NCI-H128 (cell line): ENCODE measurements around the gene EVL.
"Not testable (repeated sequence)": the region's sequence is repeated elsewhere in the genome, so short reads cannot be mapped to it uniquely, and the experiment has no call there.

ENCODE experiments used
- DNase-seq: peaks from one replicate; lab custom pipeline; 2025; ENCODE audit not compliant: unreplicated experiment; lab: John Stamatoyannopoulos, UW

Gene EVL

DNA sequence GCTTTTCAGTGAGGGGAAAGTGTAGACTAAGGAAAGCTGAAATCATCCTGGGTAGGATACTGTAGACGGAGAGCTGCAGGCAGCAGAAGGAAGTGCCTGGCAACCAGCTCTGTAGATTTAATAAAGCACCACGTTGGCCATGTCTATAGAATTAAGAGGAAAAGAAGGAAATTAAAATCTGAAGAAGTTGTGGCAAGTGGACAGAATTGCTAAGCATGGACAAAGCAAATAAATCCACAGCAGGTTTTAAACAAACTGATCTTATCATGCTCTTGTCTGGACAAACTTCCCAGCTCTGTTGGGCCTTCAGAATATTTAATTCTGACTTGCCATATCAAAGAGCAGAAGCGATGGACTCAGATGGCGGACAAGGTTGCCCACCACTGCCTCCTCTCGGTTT is 27.2 kb upstream of the EVL start:
- no peak for DNase-seq

- DNase-seq, result no peak
These were observed 25.3 kb upstream of the EVL start for GRCh38 chr14:100039903-100040302.

- DNase-seq, result no peak
These were observed 24.0 kb upstream of the EVL start for GRCh38 chr14:100041271-100041670.

GRCh38 chr14:100042286-100042685 is 22.9 kb upstream of the EVL start:
- no peak for DNase-seq

- no peak for DNase-seq
These were observed 19.4 kb upstream of the EVL start for GRCh38 chr14:100045642-100046344.

GRCh38 chr14:100047600-100047999 is 17.6 kb upstream of the EVL start:
- DNase-seq, result no peak

GRCh38 chr14:100048786-100049185 is 16.4 kb upstream of the EVL start:
- DNase-seq, result no peak

GRCh38 chr14:100049220-100049619 is 16.0 kb upstream of the EVL start:
- DNase-seq, result no peak

- no peak for DNase-seq
These were observed 14.1 kb upstream of the EVL start for GRCh38 chr14:100051103-100051502.

DNA sequence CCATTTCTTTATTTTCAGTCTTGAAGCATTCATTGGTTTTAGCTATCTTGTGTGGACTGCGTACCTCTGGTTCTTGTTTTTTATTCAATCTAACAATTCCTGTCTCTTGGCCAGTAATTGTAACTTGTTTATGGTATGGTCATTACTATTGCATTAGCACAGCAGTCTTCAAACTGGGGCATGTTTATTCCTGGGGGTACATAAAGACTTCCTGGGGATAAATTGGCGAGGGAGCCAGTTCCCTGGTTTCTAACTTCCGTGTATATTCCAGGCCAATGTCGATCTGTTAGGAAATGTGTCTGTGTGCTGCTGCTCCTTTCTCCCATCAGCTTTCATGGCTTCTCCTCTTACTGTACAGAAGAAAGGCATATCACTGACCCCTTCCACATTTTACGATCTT is 13.7 kb upstream of the EVL start:
- DNase-seq, result no peak

- DNase-seq, result no peak
These were observed 12.4 kb upstream of the EVL start for GRCh38 chr14:100052819-100053218.

DNA sequence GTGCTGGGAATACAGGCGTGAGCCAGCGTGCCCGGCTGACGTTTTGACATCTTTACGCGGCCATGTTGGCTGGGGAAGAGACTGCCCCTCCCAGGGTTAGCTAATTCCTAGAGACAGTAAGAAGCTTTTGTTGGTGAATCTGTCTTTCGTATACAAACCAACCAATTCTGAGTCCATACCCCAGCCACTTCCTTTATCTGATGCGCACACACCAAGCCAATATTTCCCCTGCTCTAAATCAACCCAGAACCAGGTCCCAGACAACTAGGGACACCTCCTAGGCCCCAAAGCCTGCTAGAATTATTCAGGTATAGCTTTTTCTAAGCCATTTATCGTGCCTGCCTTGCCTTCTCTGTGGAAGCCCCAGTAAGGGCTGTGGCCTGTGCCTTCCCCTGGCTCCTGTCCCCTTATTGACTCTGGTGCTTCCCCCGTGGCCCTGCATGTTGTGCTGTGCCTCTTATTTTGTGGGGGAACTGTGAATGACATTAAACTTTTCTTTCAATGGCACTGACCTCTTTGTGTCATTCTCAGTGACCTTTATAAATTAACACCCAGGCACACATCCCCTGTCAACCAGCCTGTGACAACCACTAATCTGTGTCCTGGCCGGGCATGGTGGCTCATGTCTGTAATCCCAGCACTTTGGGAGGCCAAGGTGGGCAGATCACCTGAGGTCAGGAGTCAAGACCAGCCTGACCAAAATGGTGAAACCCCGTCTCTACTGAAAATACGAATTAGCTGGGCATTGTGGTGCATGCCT is 10.7 kb upstream of the EVL start:
- no peak for DNase-seq

GRCh38 chr14:100056431-100056830 is 8.8 kb upstream of the EVL start:
- DNase-seq, result no peak

DNA sequence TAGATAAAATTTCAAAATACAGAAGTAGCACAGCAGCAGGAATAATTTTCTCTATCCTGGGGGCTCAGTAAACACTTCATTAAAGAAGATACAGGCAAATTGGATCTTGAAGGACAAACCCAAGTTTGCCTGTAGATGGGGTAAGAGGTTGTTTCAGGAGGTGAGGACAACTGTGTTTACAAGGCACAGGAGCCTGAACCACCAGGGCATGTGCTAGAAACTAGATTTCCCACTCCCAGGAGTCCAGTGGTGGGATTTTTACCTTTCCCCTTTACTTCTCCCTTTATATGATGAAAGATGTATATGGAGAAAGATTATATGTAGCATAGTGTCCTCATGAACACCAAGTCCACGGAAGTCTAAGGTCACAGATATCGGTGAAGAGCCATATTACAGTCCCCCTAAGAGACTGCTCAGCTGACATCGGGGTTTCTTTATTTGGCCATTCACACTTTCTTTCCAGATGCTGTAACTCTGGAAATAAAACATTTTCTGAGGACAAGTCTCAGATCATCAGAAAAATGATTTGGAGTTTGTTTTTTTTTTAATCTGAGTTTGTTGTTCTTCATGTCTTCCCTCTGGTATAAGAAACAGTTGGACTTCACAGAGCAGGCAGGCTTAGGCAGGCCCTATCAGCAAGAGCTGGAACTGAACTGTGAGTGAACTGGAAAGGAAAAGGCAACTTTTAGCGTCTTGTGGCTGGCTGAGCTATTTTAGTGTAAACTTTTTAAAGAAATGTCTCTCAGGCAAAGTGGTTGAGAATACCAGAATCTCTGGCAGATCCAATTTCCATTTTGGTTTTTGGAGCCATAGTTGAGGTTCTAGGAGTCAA is 8.0 kb upstream of the EVL start:
- no peak for DNase-seq

DNA sequence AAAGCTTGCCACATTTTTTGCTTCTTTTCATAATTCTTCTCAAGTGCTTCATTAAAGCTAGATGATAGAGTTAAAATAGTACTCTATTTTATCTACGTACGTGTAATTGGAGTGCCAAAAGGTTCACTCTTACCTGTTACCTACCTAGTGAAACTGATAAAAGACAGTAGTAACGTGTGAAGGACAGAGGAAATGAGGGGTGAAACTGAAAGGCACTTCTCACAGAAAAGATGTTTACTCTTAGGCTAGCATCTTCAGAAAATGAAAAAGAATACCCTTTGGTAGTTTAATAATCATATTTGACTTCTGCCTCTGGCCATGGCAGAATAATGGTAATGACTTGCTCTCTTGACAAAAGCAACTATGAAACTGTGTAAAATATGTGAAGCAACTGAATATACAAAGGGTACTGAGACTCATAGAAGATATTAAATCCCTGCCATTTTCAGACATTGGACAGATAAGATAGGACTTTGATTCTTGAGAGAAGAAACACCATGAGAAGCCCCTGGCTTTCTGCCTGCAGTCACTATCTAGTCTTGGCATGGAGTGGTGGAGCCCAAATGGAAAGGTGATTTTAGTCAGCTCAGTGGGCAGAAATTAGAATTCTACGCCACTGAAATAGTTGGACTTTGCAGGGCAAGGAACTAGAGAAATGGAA is 6.3 kb upstream of the EVL start:
- DNase-seq, result no peak

- DNase-seq, result no peak
These were observed 5.8 kb upstream of the EVL start for GRCh38 chr14:100059438-100059781.

GRCh38 chr14:100060760-100061159 is 4.5 kb upstream of the EVL start:
- no peak for DNase-seq

- no peak for DNase-seq
These were observed 2.6 kb upstream of the EVL start for GRCh38 chr14:100062590-100062989.

- no peak for DNase-seq
These were observed 1.8 kb upstream of the EVL start for GRCh38 chr14:100063314-100063941.

DNA sequence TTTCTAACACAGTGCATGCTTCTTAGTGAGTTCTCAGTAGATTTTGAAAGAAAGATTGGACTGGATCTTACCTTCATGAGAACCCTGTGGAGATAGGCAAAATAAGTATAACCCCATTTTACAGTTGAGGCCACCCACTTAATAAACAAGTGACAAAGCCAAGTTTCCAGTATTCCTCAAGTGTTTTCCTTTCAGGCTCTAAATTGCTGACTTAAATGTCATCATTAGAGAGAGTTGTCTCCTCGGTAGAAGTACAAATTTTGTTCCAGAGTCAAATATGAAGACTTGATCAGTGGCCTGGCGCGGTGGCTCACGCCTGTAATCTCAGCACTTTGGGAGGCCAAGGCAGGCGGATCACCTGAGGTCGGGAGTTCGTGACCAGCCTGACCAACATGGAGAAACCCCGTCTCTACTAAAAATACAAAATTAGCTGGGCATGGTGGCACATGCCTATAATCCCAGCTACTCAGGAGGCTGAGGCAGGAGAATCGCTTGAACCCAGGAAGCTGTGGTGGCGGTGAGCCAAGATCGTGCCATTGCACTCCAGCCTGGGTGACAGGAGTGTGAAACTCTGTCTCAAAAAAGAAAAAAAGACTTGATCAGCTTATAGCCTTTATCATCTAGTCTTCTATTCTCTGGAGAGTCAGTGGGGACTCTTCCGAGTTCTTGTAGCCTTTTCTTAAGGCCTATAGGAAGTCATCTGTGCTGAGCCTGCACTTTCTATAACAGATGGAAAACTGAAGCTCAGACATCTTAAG is 708 bp upstream of the EVL start:
- DNase-seq, result not testable (repeated sequence)
